Loucy (cell line): ENCODE data around the gene DIP2B.

Source experiments
- H2AFZ ChIP-seq: fragments of 200-600 bp; sonication (generic); 2 replicates; pipeline ENCODE4 v1.6.0; 2016; ENCODE audit warnings: antibody characterized with exemption, mild to moderate bottlenecking, low read length, moderate library complexity
- H3F3A ChIP-seq: fragments of 200-600 bp; 2 replicates; pipeline ENCODE4 v1.6.0; 2016; ENCODE audit warnings: antibody characterized with exemption, low read depth, mild to moderate bottlenecking
- H3K27me3 ChIP-seq: fragments of 200-600 bp; sonication (generic); 2 replicates; pipeline ENCODE4 v1.6.1; 2014; ENCODE audit warnings: low read length, mild to moderate bottlenecking; ENCODE audit not compliant: insufficient read depth, poor library complexity, severe bottlenecking
- H3K36me3 ChIP-seq: fragments of 200-600 bp; sonication (generic); 2 replicates; pipeline ENCODE4 v1.6.1; 2016; ENCODE audit warnings: low read length; ENCODE audit not compliant: insufficient read depth
- H3K4me1 ChIP-seq: fragments of 200-600 bp; sonication (generic); 2 replicates; pipeline ENCODE4 v1.5.1; 2014; ENCODE audit warnings: low read length, mild to moderate bottlenecking; ENCODE audit not compliant: insufficient read depth, poor library complexity, severe bottlenecking
- H3K4me2 ChIP-seq: fragments of 200-600 bp; sonication (generic); 2 replicates; pipeline ENCODE4 v1.6.0; 2014; ENCODE audit warnings: antibody characterized with exemption, low read length, low read depth, mild to moderate bottlenecking; ENCODE audit not compliant: poor library complexity, severe bottlenecking
- H3K4me3 ChIP-seq: fragments of 200-600 bp; sonication (generic); 2 replicates; pipeline ENCODE4 v1.5.1; 2014; ENCODE audit warnings: low read length, mild to moderate bottlenecking, mixed read lengths; ENCODE audit not compliant: poor library complexity, severe bottlenecking
- H3K79me2 ChIP-seq: fragments of 200-600 bp; sonication (generic); 2 replicates; pipeline ENCODE4 v1.6.1; 2014; ENCODE audit warnings: low read length; ENCODE audit not compliant: insufficient read depth
- H3K9ac ChIP-seq: fragments of 200-600 bp; sonication (generic); 2 replicates; pipeline ENCODE4 v1.6.0; 2014; ENCODE audit warnings: mild to moderate bottlenecking, low read depth, low read length, moderate library complexity; ENCODE audit not compliant: poor library complexity, severe bottlenecking
- H3K9me2 ChIP-seq: fragments of 200-600 bp; sonication (generic); replicated peaks from 2 replicates; pipeline ENCODE4 v1.6.1; 2016; ENCODE audit warnings: low read depth, low read length, mixed read lengths
- H3K9me3 ChIP-seq: fragments of 200-600 bp; sonication (generic); 2 replicates; pipeline ENCODE4 v1.6.1; 2014; ENCODE audit warnings: mild to moderate bottlenecking, antibody characterized with exemption, low read length, low read depth; ENCODE audit not compliant: insufficient read depth
- H4K20me1 ChIP-seq: fragments of 200-600 bp; sonication (generic); 2 replicates; pipeline ENCODE4 v1.6.0; 2014; ENCODE audit warnings: antibody characterized with exemption, low read length, mild to moderate bottlenecking; ENCODE audit not compliant: insufficient read depth, poor library complexity, severe bottlenecking
- EZH2phosphoT487 ChIP-seq: fragments of 200-600 bp; IDR thresholded peaks from 2 replicates; pipeline ENCODE4 v1.6.1; 2018; ENCODE audit warnings: antibody characterized with exemption, mild to moderate bottlenecking, moderate library complexity, borderline replicate concordance
- TF ChIP-seq, protein P1 (sequence below): fragments of 200-600 bp; sonication (generic); conservative IDR thresholded peaks from 2 replicates; pipeline ENCODE4 v1.5.1; 2014; ENCODE audit warnings: mild to moderate bottlenecking, antibody characterized with exemption, low read length

Gene DIP2B

GRCh38 chr12:50528800-50529199, 24.0 kb downstream of the DIP2B start:
- H3K4me2 ChIP-seq = no peak overlapping the region

GRCh38 chr12:50529345-50529744, 24.6 kb downstream of the DIP2B start:
- Histone ChIP-seq H3K79me2 (peaks cover 81% of the 10 kb centered on the region), H4K20me1 (peaks cover 21% of the 10 kb centered on the region), H2AFZ (no peak overlapping the region), H3K4me2 (no peak overlapping the region), H3K9me3 (no peaks in the 10 kb centered on the region), H3K4me3 (no peak overlapping the region), H3K9me2 (no peaks in the 10 kb centered on the region), H3F3A (peaks cover 11% of the 10 kb centered on the region; the same call in 1 of the 2 replicates), H3K4me1 (peaks cover 41% of the 10 kb centered on the region), H3K36me3 (peaks cover 9% of the 10 kb centered on the region; the same call in 1 of the 2 replicates), H3K9ac (no peak overlapping the region), H3K27me3 (no peaks in the 10 kb centered on the region)
- TF ChIP-seq, protein P1, sequence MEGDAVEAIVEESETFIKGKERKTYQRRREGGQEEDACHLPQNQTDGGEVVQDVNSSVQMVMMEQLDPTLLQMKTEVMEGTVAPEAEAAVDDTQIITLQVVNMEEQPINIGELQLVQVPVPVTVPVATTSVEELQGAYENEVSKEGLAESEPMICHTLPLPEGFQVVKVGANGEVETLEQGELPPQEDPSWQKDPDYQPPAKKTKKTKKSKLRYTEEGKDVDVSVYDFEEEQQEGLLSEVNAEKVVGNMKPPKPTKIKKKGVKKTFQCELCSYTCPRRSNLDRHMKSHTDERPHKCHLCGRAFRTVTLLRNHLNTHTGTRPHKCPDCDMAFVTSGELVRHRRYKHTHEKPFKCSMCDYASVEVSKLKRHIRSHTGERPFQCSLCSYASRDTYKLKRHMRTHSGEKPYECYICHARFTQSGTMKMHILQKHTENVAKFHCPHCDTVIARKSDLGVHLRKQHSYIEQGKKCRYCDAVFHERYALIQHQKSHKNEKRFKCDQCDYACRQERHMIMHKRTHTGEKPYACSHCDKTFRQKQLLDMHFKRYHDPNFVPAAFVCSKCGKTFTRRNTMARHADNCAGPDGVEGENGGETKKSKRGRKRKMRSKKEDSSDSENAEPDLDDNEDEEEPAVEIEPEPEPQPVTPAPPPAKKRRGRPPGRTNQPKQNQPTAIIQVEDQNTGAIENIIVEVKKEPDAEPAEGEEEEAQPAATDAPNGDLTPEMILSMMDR = no peak
- TF ChIP-seq EZH2phosphoT487 = no peak

More at GRCh38 chr12:50528800-50529199, 24.0 kb downstream of the DIP2B start:
- H3K4me3 ChIP-seq = no peak overlapping the region
- H2AFZ ChIP-seq = no peak overlapping the region
- no peaks in the 10 kb centered on the region for H3K9me3 ChIP-seq
- H3K79me2 ChIP-seq = peaks cover 81% of the 10 kb centered on the region
- TF ChIP-seq EZH2phosphoT487 = no peak
- TF ChIP-seq, protein P1 = no peak
- peaks cover 10% of the 10 kb centered on the region; the same call in 1 of the 2 replicates for H3K36me3 ChIP-seq
- peaks cover 42% of the 10 kb centered on the region for H3K4me1 ChIP-seq
- no peak overlapping the region for H3K9ac ChIP-seq
- no peaks in the 10 kb centered on the region for H3K27me3 ChIP-seq
- H3F3A ChIP-seq = peaks cover 11% of the 10 kb centered on the region; the same call in 1 of the 2 replicates
- peaks cover 24% of the 10 kb centered on the region for H4K20me1 ChIP-seq
- H3K9me2 ChIP-seq = no peaks in the 10 kb centered on the region

DNA sequence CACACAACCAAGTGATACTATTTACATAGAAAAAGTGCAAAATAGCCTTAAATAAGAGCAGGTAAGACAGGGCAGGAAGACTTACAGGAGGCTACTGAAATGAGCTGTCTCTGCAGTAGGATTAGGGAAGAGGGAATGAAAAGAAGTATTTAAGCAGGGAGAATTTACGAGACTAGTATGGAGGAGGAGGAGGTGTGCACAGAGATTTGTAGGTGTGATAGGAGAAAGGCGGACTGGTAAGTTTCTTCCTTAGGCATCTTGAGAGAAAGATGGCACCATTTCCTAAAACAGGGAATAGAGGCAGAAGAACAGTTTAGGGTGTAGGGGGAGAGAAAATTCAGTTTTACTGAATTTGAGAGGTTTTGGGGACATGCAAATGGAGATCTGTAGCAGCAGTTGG, 25.7 kb downstream of the DIP2B start:
- Histone ChIP-seq H3K36me3 (peaks cover 4% of the 10 kb centered on the region; the same call in 1 of the 2 replicates), H3K79me2 (peaks cover 81% of the 10 kb centered on the region), H3K4me2 (no peak overlapping the region), H4K20me1 (peaks cover 18% of the 10 kb centered on the region), H3K4me1 (peaks cover 38% of the 10 kb centered on the region), H3K9ac (no peak overlapping the region), H3K9me2 (no peaks in the 10 kb centered on the region), H2AFZ (no peak overlapping the region), H3F3A (peaks cover 11% of the 10 kb centered on the region; the same call in 1 of the 2 replicates), H3K27me3 (no peaks in the 10 kb centered on the region), H3K4me3 (no peak overlapping the region), H3K9me3 (no peaks in the 10 kb centered on the region)
- TF ChIP-seq, protein P1 = no peak
- no peak for TF ChIP-seq EZH2phosphoT487
